CD4-positive, alpha-beta T cell treated with Interleukin-6 at 100 ng/mL for 8 hours (primary cell): Measurements from ENCODE around the gene VPS13D.

Experiments used
- DNase-seq: peaks from one replicate; pipeline ENCODE4 v3.0.0-alpha.2; 2020; ENCODE audit warnings: mixed read lengths, low spot score

The VPS13D gene

GRCh38 chr1:12407050-12407961, 177.5 kb downstream of the VPS13D start:
- DNase-seq: peak; percentile 47

DNA sequence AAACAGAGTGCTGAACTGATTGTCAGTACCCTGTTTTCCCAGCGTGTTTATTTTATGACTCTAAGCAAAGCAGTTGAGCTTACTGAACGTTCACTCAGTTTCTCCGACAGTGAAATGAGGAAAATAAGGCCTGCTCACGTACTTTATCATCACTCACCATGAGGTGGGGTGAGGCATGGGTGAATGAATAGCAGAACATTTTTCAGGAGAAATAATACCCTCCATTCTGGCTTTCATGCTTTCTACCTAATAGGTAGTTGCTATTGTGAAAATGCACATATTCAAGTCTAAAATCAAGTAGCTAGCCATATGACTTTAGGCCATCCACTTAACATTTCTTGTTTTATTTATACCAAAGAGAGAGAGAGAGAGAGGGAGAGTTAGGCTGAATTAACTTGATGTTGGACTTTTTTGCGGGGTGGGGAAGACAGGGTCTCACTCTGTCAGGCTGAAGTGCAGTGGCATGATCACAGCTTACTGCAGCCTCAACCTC, 178.2 kb downstream of the VPS13D start:
- no peak for DNase-seq

GRCh38 chr1:12408662-12409061, 178.8 kb downstream of the VPS13D start:
- no peak for DNase-seq

GRCh38 chr1:12409681-12410080, 179.9 kb downstream of the VPS13D start:
- DNase-seq: no peak

DNA sequence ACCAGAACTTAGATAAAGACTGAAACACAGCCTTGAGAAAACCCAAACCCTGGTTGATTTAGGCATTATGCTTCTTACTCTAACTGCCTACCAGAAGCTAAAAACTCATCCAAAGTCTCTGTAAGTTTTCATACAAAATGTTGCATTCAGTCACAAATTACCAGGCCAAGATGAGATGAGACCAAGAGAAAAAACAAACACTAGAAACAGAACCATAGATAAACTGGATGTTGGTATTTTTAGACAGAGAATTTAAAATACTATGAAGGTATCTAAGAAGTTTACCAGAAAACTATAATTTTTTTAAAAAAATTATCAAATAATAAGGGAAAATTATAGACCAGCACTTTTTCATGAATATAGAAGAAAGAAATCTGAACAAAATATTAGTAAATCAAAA, 180.5 kb downstream of the VPS13D start:
- no peak for DNase-seq

- DNase-seq: no peak
Observed at GRCh38 chr1:12411098-12411497, 181.3 kb downstream of the VPS13D start.

GRCh38 chr1:12411747-12412146, 181.9 kb downstream of the VPS13D start:
- DNase-seq: no peak

- no peak for DNase-seq
Observed at GRCh38 chr1:12412439-12412838, 182.6 kb downstream of the VPS13D start.

DNA sequence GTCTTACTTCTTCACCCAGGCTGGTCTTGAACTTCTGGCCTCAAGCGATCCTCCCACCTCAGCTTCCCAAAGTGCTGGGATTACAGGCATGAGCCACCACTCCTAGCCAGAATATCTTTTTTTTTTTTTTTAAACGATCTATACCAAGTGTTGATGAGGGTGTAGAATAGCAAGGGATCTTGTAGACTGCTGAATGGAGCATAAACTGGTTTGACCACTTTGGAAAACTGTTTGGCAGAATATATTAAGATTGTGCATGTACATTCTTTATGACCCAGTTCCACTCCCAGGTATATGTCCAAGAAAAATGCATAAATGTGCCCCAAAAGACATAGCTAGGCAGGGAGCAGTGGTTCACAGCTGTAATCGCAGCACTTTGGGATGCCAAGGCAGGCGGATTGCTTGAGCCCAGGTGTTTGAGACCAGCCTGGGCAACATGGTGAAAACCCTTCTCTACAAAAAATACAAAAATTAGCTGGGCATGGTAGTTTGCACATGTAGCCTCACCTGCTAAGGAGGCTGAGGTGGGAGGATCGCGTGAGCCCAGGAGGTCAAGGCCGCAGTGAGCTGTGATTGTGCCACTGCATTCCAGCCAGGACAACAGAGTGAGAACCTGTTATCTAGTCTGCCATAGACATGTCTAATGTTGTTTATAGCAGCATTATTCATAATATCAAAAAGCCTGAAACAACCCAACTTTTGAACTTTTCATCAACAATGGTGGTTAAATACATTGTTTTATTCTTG, 184.0 kb downstream of the VPS13D start:
- DNase-seq: no peak

DNA sequence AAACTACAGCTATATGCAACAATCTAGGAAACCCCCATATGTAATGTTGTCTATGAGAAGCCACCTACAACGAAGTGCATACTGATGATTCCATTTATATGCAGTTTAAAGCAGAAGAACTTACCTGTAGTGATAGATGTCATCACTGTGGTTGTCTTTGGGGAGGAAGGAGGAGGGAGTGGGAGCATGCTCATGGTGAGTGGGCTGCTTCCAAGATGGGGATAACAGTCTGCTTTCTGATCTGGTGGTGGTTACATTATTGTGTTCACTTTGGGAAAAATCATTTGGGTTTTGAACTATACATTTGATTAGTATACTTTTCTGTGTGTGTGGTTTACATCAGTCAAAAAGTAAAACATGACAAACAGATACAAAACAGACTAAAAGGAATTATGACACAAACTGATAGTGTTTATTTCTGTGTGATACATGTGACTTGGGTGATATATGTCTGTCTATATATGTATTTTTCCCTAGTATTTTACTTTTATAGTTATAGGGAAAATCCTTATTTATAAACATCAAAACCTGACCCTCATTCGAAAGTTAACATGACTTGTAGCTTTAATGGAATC, 184.7 kb downstream of the VPS13D start:
- DNase-seq: no peak

GRCh38 chr1:12415038-12415466, 185.2 kb downstream of the VPS13D start:
- DNase-seq: no peak

DNA sequence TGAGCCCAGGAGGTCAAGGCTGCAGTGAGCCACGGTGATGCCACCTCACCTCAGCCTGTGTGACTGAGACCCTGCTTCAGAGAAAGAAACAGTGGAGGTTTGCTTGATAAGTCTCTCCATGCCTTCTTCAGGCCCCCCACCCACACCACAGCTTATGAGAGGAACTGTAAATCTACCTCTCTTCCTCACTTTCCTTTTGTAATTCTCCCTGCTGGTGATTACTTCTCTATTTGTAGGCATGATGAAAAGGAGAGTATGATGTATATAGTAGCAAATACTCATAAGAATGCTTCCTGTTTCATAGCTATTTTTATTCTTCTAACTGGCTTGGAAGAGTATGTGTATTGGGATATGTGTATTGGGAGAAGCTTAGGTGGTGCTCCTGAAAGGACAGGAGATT, 186.3 kb downstream of the VPS13D start:
- DNase-seq: no peak

GRCh38 chr1:12416744-12417143, 186.9 kb downstream of the VPS13D start:
- DNase-seq: no peak

DNA sequence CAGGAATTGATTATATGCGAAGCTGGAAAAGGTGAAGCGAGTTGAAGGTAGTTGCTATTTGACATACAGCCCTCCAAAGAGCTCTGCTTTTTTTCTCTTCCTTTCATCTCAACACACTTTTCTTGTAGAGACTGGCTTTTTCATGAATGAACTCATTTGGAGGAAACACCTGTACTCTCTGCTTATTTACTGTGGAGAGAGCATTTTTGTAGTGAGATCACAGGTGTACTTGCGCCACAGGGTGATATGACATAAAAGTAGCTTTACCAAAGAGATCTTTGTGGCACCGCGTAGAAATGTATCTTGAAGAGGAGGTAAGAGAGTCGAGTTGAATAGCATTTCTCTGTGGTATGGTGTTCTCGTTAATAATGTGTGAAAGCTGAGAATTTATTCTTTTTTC, 187.6 kb downstream of the VPS13D start:
- DNase-seq: no peak

DNA sequence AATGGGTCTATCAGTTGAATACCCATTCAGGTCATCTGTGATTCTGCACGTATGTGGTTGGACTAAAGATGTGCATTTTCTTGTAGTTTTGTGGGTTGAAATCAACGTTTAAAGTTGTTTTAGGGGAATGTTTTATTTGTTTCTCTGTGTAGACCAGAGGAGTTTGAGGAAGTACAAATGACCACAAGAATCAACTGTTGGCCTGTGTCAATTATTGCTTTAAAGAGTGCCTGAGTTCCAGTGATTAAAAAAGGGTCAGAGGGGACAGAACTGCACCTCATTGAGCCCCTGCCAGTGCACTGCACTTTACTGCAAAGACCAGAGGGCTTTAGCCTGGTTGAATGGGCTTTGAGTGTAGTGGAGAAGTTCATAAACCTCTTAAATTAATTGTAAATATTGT, 190.3 kb downstream of the VPS13D start:
- no peak for DNase-seq

DNA sequence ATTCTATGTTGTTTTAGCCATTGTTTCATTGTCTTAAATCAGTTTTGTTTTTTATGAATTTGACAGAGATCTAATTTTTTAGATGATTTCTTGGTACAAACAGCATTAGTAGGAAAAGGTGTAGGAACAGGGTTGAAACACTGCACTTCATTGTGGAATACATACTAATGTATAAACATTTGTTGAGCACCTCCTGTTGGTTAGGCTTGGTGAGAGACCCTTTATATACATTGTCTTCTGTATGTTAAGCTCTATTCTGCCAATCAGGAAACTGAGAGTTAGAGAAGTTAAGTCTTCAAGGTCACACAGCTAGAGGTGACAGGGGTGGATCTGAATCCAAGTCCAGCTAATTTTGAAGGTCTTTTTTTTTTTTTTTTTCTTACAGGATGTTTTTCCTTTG, 192.7 kb downstream of the VPS13D start:
- no peak for DNase-seq

- no peak for DNase-seq
Observed at GRCh38 chr1:12424087-12424529, 194.3 kb downstream of the VPS13D start.

- no peak for DNase-seq
Observed at GRCh38 chr1:12424793-12425192, 195.0 kb downstream of the VPS13D start.

DNA sequence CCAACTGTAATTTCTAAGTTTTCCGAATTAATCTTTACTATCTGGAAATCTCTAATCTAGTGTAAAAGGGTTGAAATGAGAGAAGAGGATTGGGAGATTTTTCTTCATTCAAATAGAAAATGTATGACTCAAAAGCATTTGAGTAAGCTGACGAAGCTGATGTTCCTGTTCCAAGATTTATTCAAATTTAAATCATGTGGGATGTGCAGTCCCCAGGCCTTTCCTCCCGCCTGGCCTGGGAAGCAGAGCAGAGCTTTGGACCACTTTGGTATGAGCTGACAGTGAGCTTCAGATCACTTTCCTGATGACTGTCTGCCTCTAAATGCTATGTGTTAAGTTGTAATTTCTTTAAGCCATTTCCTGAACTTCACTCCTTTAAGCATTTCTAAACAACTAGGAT, 196.2 kb downstream of the VPS13D start:
- no peak for DNase-seq

DNA sequence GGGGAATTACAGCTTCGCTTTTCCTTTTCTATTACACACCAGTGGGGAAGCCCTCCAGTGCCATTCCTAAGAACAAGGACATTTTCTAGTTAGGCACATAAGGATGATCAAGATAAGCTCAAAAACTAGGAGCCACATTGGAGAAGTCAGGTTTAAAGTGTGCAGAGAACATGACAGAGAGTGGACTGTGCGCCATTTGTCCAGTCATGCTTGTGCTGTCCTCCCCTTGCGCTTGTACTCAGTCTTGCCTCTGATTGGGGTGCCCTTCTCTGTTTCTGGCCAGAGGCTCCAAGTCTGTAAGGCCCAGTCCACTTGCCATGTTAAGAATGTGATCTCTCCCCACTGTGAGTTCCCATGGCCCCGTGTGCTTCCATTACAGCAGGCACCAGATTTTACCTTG, 198.5 kb downstream of the VPS13D start:
- no peak for DNase-seq

- no peak for DNase-seq
Observed at GRCh38 chr1:12430525-12430924, 200.7 kb downstream of the VPS13D start.

GRCh38 chr1:12432897-12433296, 203.1 kb downstream of the VPS13D start:
- no peak for DNase-seq
